Transverse colon (tissue), 3 donors: ENCODE data around the gene SART1.

Source experiments
- CTCF ChIP-seq, 5 experiments: fragments of 200-600 bp in 3 of 5; fragments of 450-650 bp in 2 of 5; sonication (generic) in 3 of 5; IDR thresholded peaks; 1 replicate in 2 of 5; 2 replicates in 3 of 5; pipeline ENCODE4 v1.5.1; 2016 to 2017; ENCODE audit warnings: antibody characterized with exemption in 5 of 5, inconsistent platforms in 3 of 5, mild to moderate bottlenecking in 2 of 5, moderate library complexity in 1 of 5
- POLR2A ChIP-seq: fragments of 450-650 bp; IDR thresholded peaks from one replicate; pipeline ENCODE4 v1.6.1; 2016; ENCODE audit warnings: antibody characterized with exemption, mild to moderate bottlenecking, moderate library complexity

- TF ChIP-seq POLR2A (no peak), CTCF (IDR thresholded peaks at IDR 0.05) (no peak)
Measured at GRCh38 chr11:65960824-65961266, 689 bp upstream of the SART1 start.
